ENCODE data around the gene MICB.

Gene MICB

GRCh38 chr6:31465718-31466117 is 32.2 kb upstream of the MICB start:
- H3K9me3 ChIP-seq = no peaks in the 10 kb centered on the region
- H3K4me1 ChIP-seq (ENCODE audit: control insufficient read depth in 1 of 2, insufficient read depth in 1 of 2, low read depth in 1 of 2, low read length in 1 of 2) = peaks cover 30 to 32% of the 10 kb centered on the region in 2 experiments
- TF ChIP-seq CTCF (IDR thresholded peaks at IDR 0.05) = no peak
- no peaks in the 10 kb centered on the region for H3K27me3 ChIP-seq
- no peak overlapping the region for H3K4me3 ChIP-seq (ENCODE audit: low read depth in 1 of 2, low read length in 1 of 2)
- peaks cover 45% of the 10 kb centered on the region for H3K36me3 ChIP-seq
- H3K27ac ChIP-seq = peak overlapping the region; percentile 60

GRCh38 chr6:31466466-31466865 is 31.5 kb upstream of the MICB start:
- TF ChIP-seq CTCF (IDR thresholded peaks at IDR 0.05) = no peak
- no peak overlapping the region for H3K27ac ChIP-seq
- H3K27me3 ChIP-seq = no peaks in the 10 kb centered on the region
- H3K9me3 ChIP-seq = no peaks in the 10 kb centered on the region
- no peak overlapping the region for H3K4me3 ChIP-seq (ENCODE audit: low read depth in 1 of 2, low read length in 1 of 2)
- H3K4me1 ChIP-seq (ENCODE audit: control insufficient read depth in 1 of 2, insufficient read depth in 1 of 2, low read depth in 1 of 2, low read length in 1 of 2) = peaks cover 30 to 32% of the 10 kb centered on the region in 2 experiments
- H3K36me3 ChIP-seq = peaks cover 53% of the 10 kb centered on the region

- Histone ChIP-seq H3K36me3 (peaks cover 57% of the 10 kb centered on the region), H3K27me3 (no peaks in the 10 kb centered on the region), H3K9me3 (no peaks in the 10 kb centered on the region), H3K27ac (no peak overlapping the region), H3K4me1 (ENCODE audit: control insufficient read depth in 1 of 2, insufficient read depth in 1 of 2, low read depth in 1 of 2, low read length in 1 of 2) (peaks cover 30 to 32% of the 10 kb centered on the region in 2 experiments), H3K4me3 (ENCODE audit: low read depth in 1 of 2, low read length in 1 of 2) (no peak overlapping the region)
- TF ChIP-seq CTCF (IDR thresholded peaks at IDR 0.05) = no peak
Observed at GRCh38 chr6:31467151-31467550, 30.8 kb upstream of the MICB start.

GRCh38 chr6:31468311-31468710 is 29.6 kb upstream of the MICB start:
- H3K4me1 ChIP-seq (ENCODE audit: control insufficient read depth in 1 of 2, insufficient read depth in 1 of 2, low read depth in 1 of 2, low read length in 1 of 2) = peaks cover 20 to 26% of the 10 kb centered on the region in 2 experiments
- no peak for TF ChIP-seq CTCF (IDR thresholded peaks at IDR 0.05)

GRCh38 chr6:31470801-31471200 is 27.1 kb upstream of the MICB start:
- H3K4me1 ChIP-seq (ENCODE audit: control insufficient read depth in 1 of 2, insufficient read depth in 1 of 2, low read depth in 1 of 2, low read length in 1 of 2) = peaks cover 0 to 4% of the 10 kb centered on the region in 2 experiments
- H3K27me3 ChIP-seq = no peaks in the 10 kb centered on the region
- no peak overlapping the region for H3K27ac ChIP-seq
- H3K36me3 ChIP-seq = peaks cover 53% of the 10 kb centered on the region
- TF ChIP-seq CTCF (IDR thresholded peaks at IDR 0.05) = no peak
- no peaks in the 10 kb centered on the region for H3K9me3 ChIP-seq
- H3K4me3 ChIP-seq (ENCODE audit: low read depth in 1 of 2, low read length in 1 of 2) = no peak overlapping the region

More at GRCh38 chr6:31468311-31468710, 29.6 kb upstream of the MICB start:
- H3K27ac ChIP-seq = no peak overlapping the region
- no peak overlapping the region for H3K4me3 ChIP-seq (ENCODE audit: low read depth in 1 of 2, low read length in 1 of 2)
- H3K27me3 ChIP-seq = no peaks in the 10 kb centered on the region
- H3K9me3 ChIP-seq = no peaks in the 10 kb centered on the region
- H3K36me3 ChIP-seq = peaks cover 64% of the 10 kb centered on the region

GRCh38 chr6:31471711-31472110 is 26.2 kb upstream of the MICB start:
- Histone ChIP-seq H3K27me3 (no peaks in the 10 kb centered on the region), H3K4me3 (ENCODE audit: low read depth in 1 of 2, low read length in 1 of 2) (no peak overlapping the region), H3K4me1 (ENCODE audit: control insufficient read depth in 1 of 2, insufficient read depth in 1 of 2, low read depth in 1 of 2, low read length in 1 of 2) (no peaks in the 10 kb centered on the region), H3K9me3 (no peaks in the 10 kb centered on the region), H3K36me3 (peaks cover 44% of the 10 kb centered on the region), H3K27ac (no peak overlapping the region)
- TF ChIP-seq CTCF (IDR thresholded peaks at IDR 0.05) = no peak
